K562 (cell line): Measurements from ENCODE around the gene FCER2.

Experiments used
- CHD2 ChIP-seq: IDR thresholded peaks from 2 replicates; pipeline ENCODE4 v1.6.1; 2011; ENCODE audit warnings: low read depth, low read length
- CTCF ChIP-seq, 3 experiments: IDR thresholded peaks in 2 of 3; conservative IDR thresholded peaks in 1 of 3; 2 replicates each; pipeline ENCODE4 v1.5.1; 2011 to 2012; ENCODE audit warnings: low read length in 3 of 3, mild to moderate bottlenecking in 3 of 3, control low read depth in 2 of 3, improper control_type of control experiment in 1 of 3, inconsistent platforms in 1 of 3, low read depth in 1 of 3, mixed read lengths in 1 of 3, moderate library complexity in 1 of 3; ENCODE audit not compliant: insufficient read depth in 2 of 3
- EP300 ChIP-seq: IDR thresholded peaks from 2 replicates; pipeline ENCODE4 v1.6.1; 2012; ENCODE audit warnings: low read length, improper control_type of control experiment
- HDGF ChIP-seq: fragments of 450-650 bp; IDR thresholded peaks from 2 replicates; pipeline ENCODE4 v1.6.1; 2016
- HNRNPL ChIP-seq: fragments of 200-400 bp; formaldehyde crosslinking; IDR thresholded peaks from 2 replicates; pipeline ENCODE4 v1.6.1; 2017; ENCODE audit warnings: low read depth, mild to moderate bottlenecking, low read length
- NR2C2 ChIP-seq, 2 experiments: fragments of 200-800 bp in 1 of 2; sonication (Bioruptor generic) in 1 of 2; sonication (generic) in 1 of 2; formaldehyde crosslinking in 1 of 2; IDR thresholded peaks; 2 replicates each; pipeline versions ENCODE4 v1.6.1 to v1.8.0; 2016 to 2022; ENCODE audit warnings: mild to moderate bottlenecking in 1 of 2, missing compliant biosample characterization in 1 of 2, missing genetic modification characterization in 1 of 2, missing genetic modification reagents in 1 of 2
- SPI1 ChIP-seq: IDR thresholded peaks from 2 replicates; pipeline ENCODE4 v1.6.1; 2011; ENCODE audit warnings: low read depth, low read length, control low read depth, borderline replicate concordance
- SREBF1 ChIP-seq: fragments of 150-350 bp; IDR thresholded peaks from 2 replicates; pipeline ENCODE4 v1.6.1; 2014; ENCODE audit warnings: antibody characterized with exemption, low read depth, low read length, borderline replicate concordance
- STAT6 ChIP-seq: sonication (generic); formaldehyde crosslinking; IDR thresholded peaks from 2 replicates; pipeline ENCODE4 v1.8.1; 2023; ENCODE audit warnings: mild to moderate bottlenecking, missing genetic modification reagents
- USF2 ChIP-seq: sonication (generic); formaldehyde crosslinking; IDR thresholded peaks from 2 replicates; pipeline ENCODE4 v1.5.0; 2020; ENCODE audit warnings: missing genetic modification reagents
- ZBTB43 ChIP-seq: sonication (generic); formaldehyde crosslinking; IDR thresholded peaks from 2 replicates; pipeline ENCODE4 v1.8.0; 2023; ENCODE audit warnings: mild to moderate bottlenecking, missing genetic modification reagents
- ZC3H4 ChIP-seq: sonication (generic); formaldehyde crosslinking; IDR thresholded peaks from 2 replicates; pipeline ENCODE4 v1.9.0; 2021; ENCODE audit warnings: missing genetic modification reagents, borderline replicate concordance
- ZNF561 ChIP-seq: fragments of 450-650 bp; formaldehyde crosslinking; conservative IDR thresholded peaks from 2 replicates; pipeline ENCODE4 v1.4.0; 2020; ENCODE audit warnings: mild to moderate bottlenecking, moderate library complexity

- TF ChIP-seq ZNF561 (CRISPR knock-in tag) (no peak), SPI1 (no peak), HDGF (no peak), HNRNPL (no peak), CHD2 (no peak), CTCF (IDR thresholded peaks at IDR 0.05 in 2 of 3, conservative IDR thresholded peaks at IDR 0.05 in 1 of 3; ENCODE audit: insufficient read depth in 2 of 3, low read depth in 1 of 3, low read length in 3 of 3) (no peak), USF2 (no peak), STAT6 (CRISPR knock-in tag) (no peak), ZBTB43 (CRISPR knock-in tag) (no peak), SREBF1 (no peak), NR2C2 (CRISPR knock-in tag; IDR thresholded peaks at IDR 0.05) (no peak), NR2C2 (tag; IDR thresholded peaks at IDR 0.05) (no peak), EP300 (no peak), ZC3H4 (CRISPR knock-in tag) (no peak)
Observed at GRCh38 chr19:7670150-7670783, 31.7 kb downstream of the FCER2 start.
